Measurements from ENCODE around the gene RSPH6A.

The RSPH6A gene

DNA sequence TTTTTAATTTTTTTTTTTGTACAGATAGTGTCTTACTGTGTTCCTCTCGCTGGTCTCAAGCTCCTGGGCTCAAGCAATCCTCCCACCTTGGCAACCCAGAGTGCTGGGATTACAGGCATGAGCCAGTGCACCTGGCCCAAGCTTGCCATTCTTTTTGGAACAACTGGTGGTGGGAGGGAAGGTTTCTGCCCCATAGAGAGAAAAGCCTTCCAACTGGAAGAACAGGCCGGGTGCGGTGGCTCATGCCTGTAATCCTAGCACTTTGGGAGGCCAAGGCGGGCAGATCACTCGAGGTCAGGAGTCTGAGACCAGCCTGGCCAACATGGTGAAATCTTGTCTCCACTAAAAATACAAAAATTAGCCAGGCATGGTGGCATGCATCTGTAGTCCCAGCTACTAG is 15.6 kb downstream of the RSPH6A start:
- DNase-seq, result peak; percentile 51

- DNase-seq, result peak; percentile 80
Observed at GRCh38 chr19:45798995-45799517, 16.1 kb downstream of the RSPH6A start.

DNA sequence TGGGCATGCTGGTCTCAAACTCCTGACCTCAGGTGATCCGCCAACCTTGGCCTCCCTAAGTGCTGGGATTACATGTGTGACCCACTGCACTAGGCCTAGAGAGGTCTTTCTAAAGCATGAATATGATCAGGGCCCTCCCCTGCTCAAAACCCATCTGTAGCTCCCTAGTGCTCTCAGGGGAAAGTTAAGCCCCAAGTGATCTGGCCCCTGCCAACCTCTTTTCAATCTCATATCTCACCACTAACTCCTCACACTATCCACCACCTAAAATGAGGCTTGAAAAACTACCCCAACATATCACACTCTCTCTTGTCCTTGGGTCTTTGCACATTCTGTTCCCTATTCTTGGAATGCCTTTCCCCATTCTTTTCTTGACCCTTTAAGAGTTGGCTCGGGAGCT is 20.5 kb downstream of the RSPH6A start:
- no peak for DNase-seq

DNA sequence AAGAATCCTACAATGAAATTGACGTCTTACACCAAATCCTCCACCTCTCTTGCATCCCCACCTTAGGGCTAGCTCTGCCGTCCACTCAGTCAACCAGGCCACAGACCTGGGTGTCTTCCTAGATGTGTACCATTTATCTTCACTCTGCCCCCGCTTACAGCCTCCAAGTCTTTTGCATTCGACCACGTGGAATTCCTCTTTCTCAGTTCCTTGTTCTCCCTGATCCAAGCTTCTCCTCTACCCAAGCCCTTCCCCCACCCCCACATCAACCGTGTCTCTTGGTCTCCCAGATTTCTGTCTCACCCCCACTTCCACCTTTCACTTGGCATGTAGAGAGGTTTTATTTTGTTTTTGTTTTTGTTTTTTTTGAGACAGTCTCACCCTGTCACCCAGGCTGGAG is 21.2 kb downstream of the RSPH6A start:
- DNase-seq, result no peak

DNA sequence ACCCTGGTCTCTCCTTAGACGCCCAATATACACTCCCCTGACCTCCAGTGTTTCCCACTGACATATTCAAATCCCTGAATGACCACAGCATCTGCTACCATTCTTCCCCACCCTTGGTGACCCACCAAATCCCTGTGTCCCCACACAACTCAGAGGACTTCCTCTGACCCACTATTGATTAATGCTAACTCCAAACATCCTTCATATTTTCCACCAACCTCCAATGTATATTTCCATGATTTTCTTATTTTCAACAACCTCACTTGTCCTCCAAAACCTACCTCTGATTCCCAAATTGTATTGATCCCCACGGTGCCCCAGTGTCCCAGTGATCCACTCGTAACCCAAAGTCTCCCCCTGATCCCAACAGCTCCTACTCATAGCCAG is 21.9 kb downstream of the RSPH6A start:
- DNase-seq, result no peak

GRCh38 chr19:45792470-45793177 is 22.5 kb downstream of the RSPH6A start, which contains the start of gene DMWD:
Gene DMWD (minus strand): TSS chr19:45792845. CDS start chr19:45792756, 89 bp downstream.
- peak; percentile 100 for DNase-seq

GRCh38 chr19:45791744-45792469 is 23.2 kb downstream of the RSPH6A start:
- DNase-seq, result peak; percentile 49

DNA sequence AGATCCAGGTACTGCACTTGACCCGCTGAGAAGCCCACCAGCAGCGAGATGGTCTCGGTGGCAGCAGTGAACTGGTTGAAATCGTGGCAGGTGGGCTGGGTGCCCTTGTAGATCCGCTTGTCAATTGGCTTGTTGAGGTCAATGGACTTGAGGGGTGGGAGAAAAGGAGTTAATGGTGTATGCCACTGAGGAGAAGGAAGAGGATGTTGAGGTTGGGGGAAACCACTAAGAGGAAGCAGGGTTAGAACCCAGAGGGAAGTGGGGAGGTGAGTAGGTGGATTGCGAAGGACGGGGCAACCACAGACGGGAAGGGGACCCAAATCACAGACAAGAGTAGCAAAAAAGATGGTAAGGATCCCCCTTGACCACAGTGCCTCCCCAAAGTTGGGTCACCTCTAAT is 24.2 kb downstream of the RSPH6A start:
- no peak for DNase-seq

GRCh38 chr19:45789035-45789786 is 25.9 kb downstream of the RSPH6A start:
- no peak for DNase-seq

- DNase-seq, result no peak
Observed at GRCh38 chr19:45786533-45786894, 28.6 kb downstream of the RSPH6A start.

- DNase-seq, result no peak
Observed at GRCh38 chr19:45785781-45786532, 29.2 kb downstream of the RSPH6A start.

GRCh38 chr19:45785097-45785496 is 30.0 kb downstream of the RSPH6A start:
- DNase-seq, result no peak

DNA sequence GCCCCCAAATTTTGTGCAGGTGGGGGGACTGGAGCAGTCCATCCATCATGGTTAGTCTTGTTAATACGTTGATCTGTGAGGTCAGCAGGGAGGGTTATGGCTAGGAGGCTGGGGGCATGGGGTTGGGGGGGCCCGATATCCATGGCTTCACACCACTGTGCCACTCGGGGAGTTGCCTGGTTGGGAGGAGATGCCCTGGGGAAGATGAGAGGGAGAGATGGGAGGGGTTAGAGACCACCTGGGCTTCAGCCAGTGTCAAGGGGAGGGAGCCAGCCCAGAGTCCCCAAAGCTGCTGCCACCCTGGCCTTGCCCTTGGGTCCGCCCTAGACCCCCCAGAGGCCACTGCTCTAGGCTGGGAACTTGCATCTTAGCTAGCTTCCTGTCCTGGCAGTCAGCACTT is 31.0 kb downstream of the RSPH6A start:
- DNase-seq, result no peak

- peak; percentile 92 for DNase-seq
Observed at GRCh38 chr19:45782820-45783785, 32.0 kb downstream of the RSPH6A start.

GRCh38 chr19:45782162-45782691 is 32.9 kb downstream of the RSPH6A start, which contains the start of gene DMPK:
Gene DMPK (minus strand): TSS chr19:45782490. CDS start chr19:45782352, 138 bp downstream.
- DNase-seq, result no peak

GRCh38 chr19:45781214-45782161 is 33.6 kb downstream of the RSPH6A start:
- no peak for DNase-seq

DNA sequence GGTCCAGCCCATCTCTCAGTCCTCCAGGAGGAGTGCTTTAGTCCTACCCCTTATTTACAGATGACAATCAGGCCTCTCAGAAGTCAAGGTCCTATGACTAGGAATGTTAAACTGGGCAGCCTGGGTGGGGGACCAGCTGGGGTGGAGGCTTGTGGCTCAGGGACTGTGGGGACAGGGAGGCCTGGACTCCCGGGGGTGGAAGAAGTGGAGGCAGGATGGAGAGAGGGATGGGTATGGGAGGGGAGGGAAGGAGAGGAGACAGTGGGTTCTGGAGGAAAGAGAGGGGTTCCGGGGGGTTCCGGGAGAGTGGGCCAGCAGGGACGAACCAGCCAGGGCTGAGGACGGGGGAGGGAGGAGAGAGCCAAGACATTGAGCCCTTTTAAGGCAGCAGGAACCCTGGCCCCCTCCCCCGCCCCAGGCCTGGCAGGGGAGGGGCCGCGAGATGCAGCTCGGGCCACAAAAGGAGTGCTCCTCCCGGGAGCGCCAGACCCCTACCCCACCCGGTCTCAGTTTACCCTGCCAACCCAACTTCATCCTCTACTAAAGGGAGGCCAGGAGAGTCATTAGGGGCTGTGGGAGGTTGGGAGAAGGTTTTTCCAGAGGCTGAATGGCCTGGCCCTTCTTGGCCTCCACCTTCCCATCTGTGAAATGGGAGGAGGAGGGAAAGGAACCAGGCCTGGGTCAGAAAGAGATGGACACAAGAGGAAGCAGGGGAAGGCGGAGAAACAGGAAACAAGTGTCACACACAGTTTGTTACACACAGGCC is 34.5 kb downstream of the RSPH6A start:
- DNase-seq, result no peak

DNA sequence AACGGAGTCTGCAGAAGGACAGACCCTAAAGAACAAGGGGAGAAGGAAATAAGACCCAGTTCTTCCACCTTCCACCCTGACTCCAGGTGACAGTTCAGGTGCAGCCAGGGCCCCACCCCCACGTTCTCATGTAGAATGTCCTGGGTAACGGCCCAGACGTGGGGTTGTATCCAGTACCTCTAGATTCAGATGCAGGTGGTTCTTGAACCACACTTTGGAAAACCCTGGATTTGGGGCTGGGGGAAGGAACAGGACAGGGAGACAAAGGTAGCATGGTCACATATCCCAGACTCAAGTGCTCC is 35.0 kb downstream of the RSPH6A start:
- no peak for DNase-seq

Measured in islet precursor cell (in vitro differentiated cells).